Bronchial epithelial cell (primary cell): ENCODE results near the gene PRRC2B. TPM values are rescaled to one million over a fixed set of nuclear protein-coding genes. Genes with fewer than 3 reads are reported as not detected.
A peak's percentile ranks its signal among the peaks of the same experiment; 100 is the strongest.

Experiments
- DNase-seq: peaks from one replicate; pipeline ENCODE4 v3.0.0-alpha.2; 2010; ENCODE audit warnings: low read depth
- FAIRE-seq: peaks from 2 replicates; lab custom pipeline; 2011; peaks lifted over from hg19 to GRCh38; lab: Jason Lieb, UNC
- H3K27me3 ChIP-seq: 2 replicates; pipeline ENCODE4 v1.5.1; 2011; ENCODE audit warnings: low read length; ENCODE audit not compliant: control insufficient read depth, insufficient read depth
- H3K36me3 ChIP-seq: 2 replicates; pipeline ENCODE4 v1.5.1; 2011; ENCODE audit warnings: low read length; ENCODE audit not compliant: control insufficient read depth, insufficient read depth
- H3K4me3 ChIP-seq: 2 replicates; pipeline ENCODE4 v1.5.1; 2011; ENCODE audit warnings: mild to moderate bottlenecking, low read depth, low read length, control low read depth
- total RNA-seq: library from RNA; depleted of rRNA; stranded (reverse); fragments of >200 nt; gene quantifications from 2 replicates; pipeline ENCODE4 v1.2.1, GENCODE V29; 2014
- TF ChIP-seq, protein P1 (sequence below): IDR thresholded peaks from 2 replicates; pipeline ENCODE4 v1.5.1; 2011; ENCODE audit warnings: mild to moderate bottlenecking, moderate library complexity, low read length, control low read depth, inconsistent platforms; ENCODE audit not compliant: insufficient read depth, severe bottlenecking

The PRRC2B gene
- total RNA-seq, 1 donor from 2014 or later = 20.0 TPM

DNA sequence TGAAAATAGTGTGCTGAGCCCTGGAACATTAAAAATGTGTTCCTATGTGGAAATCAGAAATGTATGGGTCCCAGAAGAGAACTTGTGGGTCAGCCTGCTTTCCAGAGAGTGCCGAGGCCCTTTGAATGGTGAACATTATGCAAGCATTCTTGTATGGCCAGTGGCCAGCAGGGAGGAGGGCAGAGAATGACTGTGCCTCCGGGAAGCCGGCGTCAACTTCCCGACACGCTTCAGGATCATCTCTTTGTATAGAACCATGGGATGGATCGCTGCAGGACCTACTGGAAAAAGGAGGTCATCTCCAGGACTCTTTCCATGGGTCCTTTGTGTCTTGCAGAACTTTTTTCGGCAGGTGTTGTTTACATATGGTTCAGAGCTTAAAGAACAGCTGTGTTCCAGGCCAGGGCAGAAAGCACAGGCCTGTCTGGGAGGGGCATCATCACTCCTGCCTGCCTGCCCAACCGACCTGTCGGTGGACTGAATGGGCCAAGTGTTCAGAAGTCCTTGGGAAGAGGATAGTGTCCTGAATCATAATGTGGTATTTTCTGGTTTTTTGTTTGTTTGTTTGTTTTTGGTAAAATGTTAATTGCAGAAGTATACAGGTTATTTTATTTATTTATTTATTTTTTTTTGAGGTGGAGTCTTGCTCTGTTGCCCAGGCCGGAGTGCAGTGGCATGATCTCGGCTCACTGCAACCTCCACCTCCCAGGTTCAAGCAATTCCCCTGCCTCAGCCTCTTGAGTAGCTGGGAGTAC is 9.0 kb downstream of the PRRC2B start:
- no peaks in the 10 kb centered on the region for H3K27me3 ChIP-seq
- TF ChIP-seq, protein P1, sequence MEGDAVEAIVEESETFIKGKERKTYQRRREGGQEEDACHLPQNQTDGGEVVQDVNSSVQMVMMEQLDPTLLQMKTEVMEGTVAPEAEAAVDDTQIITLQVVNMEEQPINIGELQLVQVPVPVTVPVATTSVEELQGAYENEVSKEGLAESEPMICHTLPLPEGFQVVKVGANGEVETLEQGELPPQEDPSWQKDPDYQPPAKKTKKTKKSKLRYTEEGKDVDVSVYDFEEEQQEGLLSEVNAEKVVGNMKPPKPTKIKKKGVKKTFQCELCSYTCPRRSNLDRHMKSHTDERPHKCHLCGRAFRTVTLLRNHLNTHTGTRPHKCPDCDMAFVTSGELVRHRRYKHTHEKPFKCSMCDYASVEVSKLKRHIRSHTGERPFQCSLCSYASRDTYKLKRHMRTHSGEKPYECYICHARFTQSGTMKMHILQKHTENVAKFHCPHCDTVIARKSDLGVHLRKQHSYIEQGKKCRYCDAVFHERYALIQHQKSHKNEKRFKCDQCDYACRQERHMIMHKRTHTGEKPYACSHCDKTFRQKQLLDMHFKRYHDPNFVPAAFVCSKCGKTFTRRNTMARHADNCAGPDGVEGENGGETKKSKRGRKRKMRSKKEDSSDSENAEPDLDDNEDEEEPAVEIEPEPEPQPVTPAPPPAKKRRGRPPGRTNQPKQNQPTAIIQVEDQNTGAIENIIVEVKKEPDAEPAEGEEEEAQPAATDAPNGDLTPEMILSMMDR = no peak
- no peaks in the 10 kb centered on the region for H3K36me3 ChIP-seq
- FAIRE-seq (no peak), DNase-seq (peak; percentile 83)
- H3K4me3 ChIP-seq = no peak overlapping the region

DNA sequence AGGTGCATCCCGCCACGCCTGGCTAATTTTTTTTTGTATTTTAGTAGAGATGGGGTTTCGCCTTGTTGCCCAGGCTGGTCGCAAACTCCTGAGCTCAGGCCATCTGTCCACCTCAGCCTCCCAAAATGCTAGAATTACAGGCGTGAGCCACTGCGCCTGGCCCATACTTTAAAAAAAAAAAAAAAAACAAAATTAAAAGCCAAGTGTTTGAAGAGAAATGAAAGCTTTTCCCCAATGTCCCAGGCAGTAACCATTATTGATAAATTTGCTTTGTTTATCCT is 9.5 kb downstream of the PRRC2B start:
- no peak overlapping the region for H3K4me3 ChIP-seq
- TF ChIP-seq, protein P1 = no peak
- H3K36me3 ChIP-seq = no peaks in the 10 kb centered on the region
- no peaks in the 10 kb centered on the region for H3K27me3 ChIP-seq
- DNase-seq = no peak
- no peak for FAIRE-seq

DNA sequence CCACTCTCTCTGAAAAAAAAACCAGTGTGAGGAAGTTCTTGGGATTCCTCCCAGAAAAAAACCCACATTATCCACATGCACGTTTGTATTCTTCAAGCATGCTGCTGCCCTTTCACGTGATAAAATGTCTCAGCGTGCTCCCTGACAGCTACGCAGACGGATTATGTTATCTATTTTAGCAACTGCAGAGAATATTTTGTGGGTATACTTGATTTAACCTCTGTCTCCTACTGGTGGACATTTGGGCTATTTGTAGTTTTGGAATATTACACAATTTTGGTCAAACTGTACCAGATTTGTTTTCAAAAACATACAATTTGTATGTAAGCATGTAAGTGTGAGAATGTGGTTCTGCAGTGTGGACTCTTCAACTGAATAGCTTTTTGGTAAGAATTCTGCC is 10.7 kb downstream of the PRRC2B start:
- TF ChIP-seq, protein P1 = no peak
- Histone ChIP-seq H3K36me3 (no peaks in the 10 kb centered on the region), H3K27me3 (no peaks in the 10 kb centered on the region), H3K4me3 (no peak overlapping the region)
- DNase-seq (no peak), FAIRE-seq (no peak)

DNA sequence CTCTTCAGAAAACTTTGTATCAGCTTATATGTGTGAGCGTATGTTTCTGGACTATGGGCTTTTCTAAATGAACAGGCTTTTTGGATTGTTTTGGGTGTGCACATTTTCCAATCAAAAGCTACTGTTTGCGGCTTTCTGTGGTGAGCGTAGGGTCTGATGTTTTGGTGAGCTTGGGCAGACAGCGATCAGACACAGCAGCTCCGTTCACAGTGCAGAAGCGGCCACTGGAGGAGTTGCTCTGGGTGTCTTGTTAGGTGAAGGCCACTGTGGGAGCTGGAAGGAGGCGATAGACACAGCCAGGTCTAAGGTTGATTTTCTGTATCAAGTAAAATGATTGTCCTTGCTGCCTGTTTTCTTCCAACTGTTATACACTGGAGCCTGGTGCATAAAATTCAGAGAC is 11.1 kb downstream of the PRRC2B start:
- no peak overlapping the region for H3K4me3 ChIP-seq
- H3K27me3 ChIP-seq = no peaks in the 10 kb centered on the region
- DNase-seq (no peak), FAIRE-seq (no peak)
- H3K36me3 ChIP-seq = no peaks in the 10 kb centered on the region
- TF ChIP-seq, protein P1 = no peak

DNA sequence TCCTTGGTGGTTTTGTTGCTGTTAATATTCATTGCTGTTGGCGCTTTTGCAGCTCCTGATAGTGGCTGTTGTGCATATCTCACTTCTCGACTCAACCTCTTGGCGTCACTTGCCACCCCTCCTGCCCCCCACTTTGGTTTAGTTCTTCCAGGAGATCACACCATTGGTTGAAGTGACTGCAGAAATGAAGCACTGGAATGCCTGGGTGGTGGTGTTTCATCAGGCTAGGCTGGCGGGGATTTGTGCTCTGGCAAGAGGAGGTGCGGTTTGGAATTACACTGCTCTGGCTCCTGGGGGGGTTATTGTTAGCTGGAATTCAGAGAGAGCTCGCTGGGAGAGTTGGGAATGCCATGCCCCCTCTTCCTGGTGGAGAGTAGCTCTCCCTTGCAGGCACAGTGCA is 11.5 kb downstream of the PRRC2B start:
- Histone ChIP-seq H3K27me3 (no peaks in the 10 kb centered on the region), H3K36me3 (no peaks in the 10 kb centered on the region), H3K4me3 (no peak overlapping the region)
- no peak for FAIRE-seq
- no peak for DNase-seq
- TF ChIP-seq, protein P1 = no peak
